GM23248 (cell line): Measurements from ENCODE around the gene NUP50.

Source experiments
- EZH2 ChIP-seq: fragments of 200-600 bp; sonication (generic); IDR thresholded peaks from 2 replicates; pipeline ENCODE4 v1.6.1; 2018; ENCODE audit warnings: antibody characterized with exemption, mild to moderate bottlenecking; ENCODE audit not compliant: insufficient read depth, poor library complexity, severe bottlenecking
- EZH2phosphoT487 ChIP-seq: fragments of 200-600 bp; sonication (generic); IDR thresholded peaks from 2 replicates; pipeline ENCODE4 v1.6.1; 2018; ENCODE audit warnings: antibody characterized with exemption, moderate library complexity, mild to moderate bottlenecking, low read depth; ENCODE audit not compliant: insufficient read depth

DNA sequence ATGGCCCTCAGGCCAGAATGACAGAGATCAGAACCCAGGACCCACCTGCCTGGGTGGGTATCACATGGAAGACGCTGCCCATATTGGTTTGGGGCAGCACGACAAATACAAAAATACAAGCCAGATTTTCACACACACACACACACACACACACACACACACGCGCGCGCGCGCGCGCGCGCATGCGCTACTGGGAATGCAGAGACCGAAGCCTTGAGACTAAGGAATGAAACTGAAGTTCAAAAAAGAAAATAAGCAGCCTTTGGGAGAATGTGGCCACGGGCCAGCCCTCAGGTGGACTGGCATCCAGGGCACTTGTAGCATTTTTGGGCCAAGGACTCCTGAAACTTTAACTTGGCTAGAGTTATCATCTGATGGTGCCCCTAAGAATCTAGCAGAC lies 21.3 kb upstream of the NUP50 start:
- TF ChIP-seq EZH2 = no peak
- no peak for TF ChIP-seq EZH2phosphoT487
